ENCODE measurements around the gene REPS1.
"Not testable (repeated sequence)": the region's sequence is repeated elsewhere in the genome, so short reads cannot be mapped to it uniquely, and the experiment has no call there.

REPS1 gene

GRCh38 chr6:139006477-139006876 is 18.4 kb upstream of the REPS1 start:
- in situ Hi-C loops (cut with HindIII; ENCODE audit: low sequenced_read_pairs) = no loop called here
- no peak overlapping the region for H3K4me3 ChIP-seq (ENCODE audit: low read depth, low read length)
- DNase-seq (ENCODE audit: low read depth, low spot score) = no peak
- no peak for TF ChIP-seq CTCF (IDR thresholded peaks at IDR 0.05; ENCODE audit: low read depth, low read length)

- DNase-seq (ENCODE audit: low read depth, low spot score) = no peak
- in situ Hi-C loops (cut with HindIII; ENCODE audit: low sequenced_read_pairs) = no loop called here
- no peak overlapping the region for H3K4me3 ChIP-seq (ENCODE audit: low read depth, low read length)
- TF ChIP-seq CTCF (IDR thresholded peaks at IDR 0.05; ENCODE audit: low read depth, low read length) = no peak
Observed at GRCh38 chr6:139003751-139004150, 15.7 kb upstream of the REPS1 start.

- in situ Hi-C loops (cut with HindIII; ENCODE audit: low sequenced_read_pairs) = no loop called here
- TF ChIP-seq CTCF (IDR thresholded peaks at IDR 0.05; ENCODE audit: low read depth, low read length) = no peak
- DNase-seq (ENCODE audit: low read depth, low spot score) = no peak
Observed at GRCh38 chr6:138999949-139000725, 12.1 kb upstream of the REPS1 start.

GRCh38 chr6:138997136-138997535 is 9.1 kb upstream of the REPS1 start:
- H3K4me3 ChIP-seq (ENCODE audit: low read depth, low read length) = no peak overlapping the region
- no peak for TF ChIP-seq CTCF (IDR thresholded peaks at IDR 0.05; ENCODE audit: low read depth, low read length)
- in situ Hi-C loops (cut with HindIII; ENCODE audit: low sequenced_read_pairs) = no loop called here
- DNase-seq (ENCODE audit: low read depth, low spot score) = no peak

More at GRCh38 chr6:138999949-139000725, 12.1 kb upstream of the REPS1 start:
- H3K4me3 ChIP-seq (ENCODE audit: low read depth, low read length) = no peak overlapping the region

- in situ Hi-C loops (cut with HindIII; ENCODE audit: low sequenced_read_pairs) = no loop called here
- no peak for TF ChIP-seq CTCF (IDR thresholded peaks at IDR 0.05; ENCODE audit: low read depth, low read length)
- DNase-seq (ENCODE audit: low read depth, low spot score) = no peak
- no peak overlapping the region for H3K4me3 ChIP-seq (ENCODE audit: low read depth, low read length)
Observed at GRCh38 chr6:138996524-138996923, 8.5 kb upstream of the REPS1 start.

- DNase-seq (ENCODE audit: low read depth, low spot score); in situ Hi-C loops (cut with HindIII; ENCODE audit: low sequenced_read_pairs); H3K4me3 ChIP-seq (ENCODE audit: low read depth, low read length): not testable (repeated sequence)
Observed at GRCh38 chr6:138993410-138993809, 5.4 kb upstream of the REPS1 start.

- DNase-seq (ENCODE audit: low read depth, low spot score); in situ Hi-C loops (cut with HindIII; ENCODE audit: low sequenced_read_pairs): not testable (repeated sequence)
Observed at GRCh38 chr6:138992965-138993364, 4.9 kb upstream of the REPS1 start.

More at GRCh38 chr6:138992965-138993364, 4.9 kb upstream of the REPS1 start:
- not testable (repeated sequence) for H3K4me3 ChIP-seq (ENCODE audit: low read depth, low read length)
